ENCODE results near the gene RYR2. TPM values are rescaled to one million over a fixed set of nuclear protein-coding genes. Genes with fewer than 3 reads are reported as not detected.

The RYR2 gene
- total and polyA plus RNA-seq, 2 of the 8 experiments (the other 6 are each of a cell fraction or from before 2014, with no cell fraction given) = 1.3 to 4.4 TPM

- no peaks in the 10 kb centered on the region for H3K23me2 ChIP-seq (ENCODE audit: low read depth, low read length)
- no peak for DNase-seq (ENCODE audit: low read depth in 1 of 2, low spot score in 2 of 2)
- H3K18ac ChIP-seq (ENCODE audit: extremely low read depth, low read length) = no peak overlapping the region
- H3K14ac ChIP-seq (ENCODE audit: insufficient read length) = no peak overlapping the region
- no peak overlapping the region for H2BK120ac ChIP-seq (replicated peaks; ENCODE audit: low read depth, low read length)
- no peak overlapping the region for H3K4ac ChIP-seq (replicated peaks; ENCODE audit: insufficient read length, low read depth, low read length)
- H3K36me3 ChIP-seq (ENCODE audit: control insufficient read depth in 2 of 4, insufficient read depth in 4 of 4, low read length in 3 of 4) = no peaks in the 10 kb centered on the region
- peak overlapping the region in 1 of 4 experiments; percentile 9; a peak in 1 of 7 replicates for H3K9ac ChIP-seq (replicated peaks in 1 of 4; ENCODE audit: extremely low read depth in 1 of 4, low read depth in 3 of 4, low read length in 3 of 4)
- no peak for FAIRE-seq
- no peak overlapping the region for H2BK12ac ChIP-seq (ENCODE audit: low read depth, low read length)
- no peaks in the 10 kb centered on the region for H4K20me1 ChIP-seq (replicated peaks in 1 of 2; ENCODE audit: control insufficient read depth in 1 of 2, insufficient read depth in 2 of 2, low read length in 2 of 2)
- H2AK5ac ChIP-seq (ENCODE audit: low read depth, low read length) = no peak overlapping the region
- H2BK5ac ChIP-seq (ENCODE audit: low read depth, low read length) = no peak overlapping the region
- H4K8ac ChIP-seq (ENCODE audit: extremely low read depth, insufficient read depth, low read length) = no peak overlapping the region
- WGBS, 2 experiments (ENCODE audit: extremely low coverage in 1 of 2, insufficient coverage in 1 of 2, insufficient read length in 1 of 2, insufficient replicate concordance in 2 of 2, low coverage in 1 of 2, low lambda C conversion rate in 2 of 2, missing lambda C conversion rate in 1 of 2) = 84% methylated on average over 3 of the region's 3 CpGs; no CpG with 5 or more reads in 1 of the 2 experiments
- no peak overlapping the region for H3K4me3 ChIP-seq (ENCODE audit: extremely low read depth in 1 of 4, insufficient read depth in 2 of 4, low read depth in 3 of 4, low read length in 4 of 4)
- H3K27me3 ChIP-seq (replicated peaks in 1 of 4; ENCODE audit: control insufficient read depth in 3 of 4, extremely low read depth in 1 of 4, insufficient read depth in 3 of 4, low read length in 3 of 4) = no peaks in the 10 kb centered on the region
- no peak overlapping the region for H3K27ac ChIP-seq (ENCODE audit: low read depth, low read length)
- POLR2A ChIA-PET (ENCODE audit: partially characterized antibody) = no interaction called here
- H3K4me2 ChIP-seq (ENCODE audit: insufficient read depth in 1 of 2, low read depth in 2 of 2, low read length in 2 of 2) = no peak overlapping the region
- peaks cover 0 to 8% (median 3%) of the 10 kb centered on the region in 4 experiments; a peak in 2 of 7 replicates for H3K4me1 ChIP-seq (replicated peaks in 1 of 4; ENCODE audit: control insufficient read depth in 3 of 4, insufficient read depth in 4 of 4, low read length in 3 of 4)
- H3K23ac ChIP-seq (ENCODE audit: insufficient read length) = no peak overlapping the region
- H2AFZ ChIP-seq (ENCODE audit: low read length) = no peak overlapping the region
- no peak overlapping the region for H3K56ac ChIP-seq (replicated peaks; ENCODE audit: insufficient read length, low read depth, low read length)
- H4K91ac ChIP-seq (replicated peaks; ENCODE audit: insufficient read length, low read length) = no peak overlapping the region
- no peaks in the 10 kb centered on the region; a peak in 1 of 4 replicates for H3K9me3 ChIP-seq (ENCODE audit: insufficient read depth in 2 of 2, low read depth in 1 of 2, low read length in 1 of 2)
- no peaks in the 10 kb centered on the region for H3K79me2 ChIP-seq (ENCODE audit: control insufficient read depth in 1 of 2, insufficient read depth in 2 of 2, low read length in 2 of 2)
- H3K79me1 ChIP-seq (ENCODE audit: low read depth, low read length) = no peaks in the 10 kb centered on the region
- CTCF ChIA-PET (ENCODE audit: partially characterized antibody) = interaction anchor here (1.5 kb wide), 1 partner anchor 61 kb away, joined by 3 read pairs; no protein-coding TSS in a partner anchor
- no peak overlapping the region for H2BK15ac ChIP-seq (ENCODE audit: low read length)
- no peak for TF ChIP-seq MAX (IDR thresholded peaks at IDR 0.05)
- no peak for TF ChIP-seq CTBP2 (IDR thresholded peaks at IDR 0.05; ENCODE audit: borderline replicate concordance, insufficient read depth, insufficient read length, low read length)
- no peak for TF ChIP-seq POLR2A (IDR thresholded peaks at IDR 0.05; ENCODE audit: control extremely low read depth in 1 of 2, low read depth in 2 of 2, low read length in 2 of 2)
- TF ChIP-seq SP4 (IDR thresholded peaks at IDR 0.05; ENCODE audit: low read length) = no peak
- no peak for TF ChIP-seq POU5F1 (IDR thresholded peaks at IDR 0.05; ENCODE audit: low read depth, low read length)
- H4K5ac ChIP-seq (ENCODE audit: insufficient read length, low read depth, low read length) = no peak overlapping the region
- no peak overlapping the region for H2BK20ac ChIP-seq (ENCODE audit: low read length)
Observed at GRCh38 chr1:237235091-237235490, 193.1 kb downstream of the RYR2 start.
